HepG2 (cell line): ENCODE measurements around the gene TASL. TPM values are rescaled to one million over a fixed set of nuclear protein-coding genes. Genes with fewer than 3 reads are reported as not detected.

Experiments used
- ATAC-seq: fragments of 200-7000 bp; cut with Tn5 transposase; 3 replicates; pipeline ENCODE4 v1.9.1; 2020; ENCODE audit warnings: mild to moderate bottlenecking, moderate library complexity
- BruUV-seq: library from RNA; stranded (reverse); fragments of 400-500 nt; replicated peaks from 2 replicates; lab custom pipeline; 2021; lab: Mats Ljungman, UMichigan
- CTCF ChIA-PET: fragments of 300-600 bp; formaldehyde crosslinking; extraction: SDS; loops from one replicate; lab custom pipeline; 2021; ENCODE audit warnings: low total read pairs, inconsistent platforms, low intra/inter-chr PET ratio; lab: Yijun Ruan, JAX
- POLR2A ChIA-PET: fragments of 350-600 bp; sonication (Branson Sonifier 250); formaldehyde crosslinking; loops from one replicate; lab custom pipeline; 2020; ENCODE audit warnings: antibody characterized with exemption, inconsistent platforms; lab: Yijun Ruan, JAX
- DNase-seq: peaks from one replicate; pipeline ENCODE4 v3.0.0-alpha.2; 2015; ENCODE audit warnings: low spot score
- FAIRE-seq: peaks from 3 replicates; lab custom pipeline; 2011; peaks lifted over from hg19 to GRCh38; lab: Jason Lieb, UNC
- H2AFZ ChIP-seq: one replicate; pipeline ENCODE4 v1.6.1; 2011; ENCODE audit warnings: low read length, inconsistent platforms
- H3K27ac ChIP-seq: fragments of 300-600 bp; 3 replicates; pipeline ENCODE4 v1.8.0; 2011; ENCODE audit warnings: mixed run types, mild to moderate bottlenecking, mixed read lengths, low read length, inconsistent platforms; ENCODE audit not compliant: insufficient read depth; ENCODE audit errors: extremely low read length
- H3K27me3 ChIP-seq, 2 experiments: fragments of 200-600 bp in 1 of 2; 2 replicates in 1 of 2; 3 replicates in 1 of 2; pipeline versions ENCODE4 v1.6.0 to v1.8.0; 2011; ENCODE audit warnings: low read length in 2 of 2, mild to moderate bottlenecking in 2 of 2, moderate library complexity in 2 of 2, inconsistent platforms in 1 of 2; ENCODE audit not compliant: insufficient read depth in 2 of 2, control insufficient read depth in 1 of 2
- H3K36me3 ChIP-seq, 2 experiments: fragments of 200-600 bp in 1 of 2; replicated peaks in 1 of 2; 2 replicates in 1 of 2; 3 replicates in 1 of 2; pipeline versions ENCODE4 v1.5.1 to v1.8.0; 2011; ENCODE audit warnings: low read length in 2 of 2, inconsistent platforms in 1 of 2; ENCODE audit not compliant: insufficient read depth in 2 of 2, control insufficient read depth in 1 of 2
- H3K4me1 ChIP-seq: 2 replicates; pipeline ENCODE4 v1.5.1; 2012; ENCODE audit warnings: low read length, inconsistent platforms; ENCODE audit not compliant: insufficient read depth
- H3K4me2 ChIP-seq: 2 replicates; pipeline ENCODE4 v1.6.0; 2011; ENCODE audit warnings: low read depth, low read length, inconsistent platforms
- H3K4me3 ChIP-seq, 3 experiments: fragments of 200-600 bp in 1 of 3; sonication (generic), shearing (Covaris generic) in 1 of 3; replicated peaks in 1 of 3; 2 replicates each; pipeline ENCODE4 v1.5.1; 2011 to 2016; ENCODE audit warnings: low read length in 3 of 3, inconsistent platforms in 2 of 3, low read depth in 2 of 3, mild to moderate bottlenecking in 2 of 3, control low read depth in 1 of 3, mixed read lengths in 1 of 3; ENCODE audit not compliant: insufficient read depth in 1 of 3
- H3K79me2 ChIP-seq: one replicate; pipeline ENCODE4 v1.6.1; 2011; ENCODE audit warnings: low read length, inconsistent platforms; ENCODE audit not compliant: insufficient read depth
- H3K9ac ChIP-seq: 2 replicates; pipeline ENCODE4 v1.6.0; 2011; ENCODE audit warnings: mild to moderate bottlenecking, low read depth, low read length, inconsistent platforms; ENCODE audit not compliant: insufficient read depth
- H3K9me3 ChIP-seq: 2 replicates; pipeline ENCODE4 v1.5.1; 2012; ENCODE audit warnings: mild to moderate bottlenecking, low read length
- H4K20me1 ChIP-seq: 2 replicates; pipeline ENCODE4 v1.6.0; 2011; ENCODE audit warnings: inconsistent platforms, mild to moderate bottlenecking, low read length, moderate library complexity; ENCODE audit not compliant: insufficient read depth
- CBX2 ChIP-seq, 2 experiments: fragments of 200-600 bp in 1 of 2; sonication (generic); formaldehyde crosslinking in 1 of 2; IDR thresholded peaks; 2 replicates each; pipeline versions ENCODE4 v1.7.0 to v1.8.1; 2018 to 2022; ENCODE audit warnings: low read depth in 2 of 2, low read length in 1 of 2, mild to moderate bottlenecking in 1 of 2, missing genetic modification reagents in 1 of 2
- CERS6 ChIP-seq: sonication (generic); formaldehyde crosslinking; IDR thresholded peaks from 2 replicates; pipeline ENCODE4 v1.5.0; 2020; ENCODE audit warnings: missing genetic modification reagents
- ZBTB1 ChIP-seq: sonication (generic); formaldehyde crosslinking; IDR thresholded peaks from 2 replicates; pipeline ENCODE4 v1.4.0; 2020; ENCODE audit warnings: missing genetic modification reagents, borderline replicate concordance
- ZBTB49 ChIP-seq: sonication (generic); formaldehyde crosslinking; IDR thresholded peaks from 2 replicates; pipeline ENCODE4 v1.4.0; 2020; ENCODE audit warnings: missing genetic modification reagents, borderline replicate concordance
- ZFX ChIP-seq: sonication (generic); formaldehyde crosslinking; IDR thresholded peaks from 2 replicates; pipeline ENCODE4 v1.4.0; 2020; ENCODE audit warnings: mild to moderate bottlenecking, low read depth, missing genetic modification reagents, moderate library complexity
- ZGPAT ChIP-seq: IDR thresholded peaks from 2 replicates; pipeline ENCODE4 v1.6.1; 2016; ENCODE audit warnings: mild to moderate bottlenecking
- ZNF136 ChIP-seq: sonication (generic); formaldehyde crosslinking; IDR thresholded peaks from 2 replicates; pipeline ENCODE4 v1.8.1; 2022; ENCODE audit warnings: low read depth, mild to moderate bottlenecking, moderate library complexity, missing genetic modification reagents
- ZNF710 ChIP-seq: sonication (generic); formaldehyde crosslinking; IDR thresholded peaks from 2 replicates; pipeline ENCODE4 v1.5.0; 2020; ENCODE audit warnings: mild to moderate bottlenecking, missing genetic modification reagents, borderline replicate concordance
- WGBS: methylation state at CpG from one replicate; pipeline ENCODE4 v1.1.6; 2017; ENCODE audit warnings: low lambda C conversion rate; 5-methylcytosine and 5-hydroxymethylcytosine counted together
- in situ Hi-C: cut with HindIII; loops from 2 replicates; pipeline ENCODE4 v1.10.0; 2017; ENCODE audit warnings: low pct_unique_long_range_greater_than_20kb; ENCODE audit not compliant: extremely low pct_ligation_motif_present
- intact Hi-C: fragments of 100-400 bp; cut with micrococcal nuclease; formaldehyde crosslinking; loops from one replicate; pipeline ENCODE4 v1.10.0; 2022; ENCODE audit not compliant: unreplicated experiment
- polyA plus RNA-seq, 8 experiments: library from polyadenylated mRNA; depleted of rRNA in 3 of 8; stranded (reverse) in 7 of 8; unstranded in 1 of 8; fragments of >200 nt; fragmentation: Illumina TruSeq in 4 of 8; extraction: Trizol in 4 of 8; gene quantifications; 2 replicates each; pipeline versions ENCODE4 v1.2.1 to v1.2.3, GENCODE V29; 2011 to 2016; ENCODE audit warnings: low read depth in 4 of 8, missing spikeins in 1 of 8, mixed read lengths in 1 of 8; ENCODE audit not compliant: insufficient read depth in 1 of 8
- total RNA-seq, 5 experiments: library from RNA; depleted of rRNA; stranded (reverse); fragments of >200 nt; fragmentation: Illumina TruSeq; extraction: Trizol; gene quantifications; 2 replicates each; pipeline ENCODE4 v1.2.3, GENCODE V29; 2016; ENCODE audit warnings: low read depth in 1 of 5

TASL gene
- total and polyA plus RNA-seq, 2 of the 13 experiments (the other 11 are each of a cell fraction or from before 2014, with no cell fraction given): not detected

- DNase-seq (no peak), FAIRE-seq (no peak), ATAC-seq (no peak)
- Histone ChIP-seq H3K27me3 (no peaks in the 10 kb centered on the region), H3K9ac (no peak overlapping the region), H3K9me3 (peaks cover 7% of the 10 kb centered on the region; the same call in 1 of the 2 replicates), H2AFZ (no peak overlapping the region), H3K4me2 (no peak overlapping the region), H3K79me2 (no peaks in the 10 kb centered on the region), H3K4me3 (no peak overlapping the region), H4K20me1 (no peaks in the 10 kb centered on the region), H3K27ac (no peak overlapping the region), H3K4me1 (peaks cover 13% of the 10 kb centered on the region), H3K36me3 (no peaks in the 10 kb centered on the region)
- BruUV-seq: no TSS peak
- ChIA-PET CTCF (no interaction called here), POLR2A (no interaction called here)
- 76% methylated on average over 2 of the region's 2 CpGs for WGBS
- in situ Hi-C loops (no loop called here), intact Hi-C loops (no loop called here)
- no peak for TF ChIP-seq ZNF710 (CRISPR knock-in tag)
These were observed 43.5 kb upstream of the TASL start for GRCh38 chrX:30620980-30621618.

- 100% methylated on average over 1 of the region's 3 CpGs for WGBS
- H3K9me3 ChIP-seq: peaks cover 7% of the 10 kb centered on the region; the same call in 1 of the 2 replicates
- peaks cover 9% of the 10 kb centered on the region for H3K4me1 ChIP-seq
- FAIRE-seq (no peak), ATAC-seq (no peak), DNase-seq (no peak)
- H3K27ac ChIP-seq: no peak overlapping the region
- no peaks in the 10 kb centered on the region for H3K36me3 ChIP-seq
- no peak overlapping the region for H3K4me2 ChIP-seq
- H4K20me1 ChIP-seq: no peaks in the 10 kb centered on the region
- intact Hi-C loops (no loop called here), in situ Hi-C loops (no loop called here)
- no peaks in the 10 kb centered on the region for H3K79me2 ChIP-seq
- no TSS peak for BruUV-seq
- ChIA-PET CTCF (no interaction called here), POLR2A (no interaction called here)
- no peak overlapping the region for H3K9ac ChIP-seq
- no peak overlapping the region for H3K4me3 ChIP-seq
- H3K27me3 ChIP-seq: no peaks in the 10 kb centered on the region
- no peak overlapping the region for H2AFZ ChIP-seq
- TF ChIP-seq ZGPAT (CRISPR knock-in tag) (no peak), CERS6 (CRISPR knock-in tag) (no peak), CBX2 (IDR thresholded peaks at IDR 0.05; ENCODE audit: low read depth, low read length) (no peak), CBX2 (CRISPR knock-in tag; IDR thresholded peaks at IDR 0.05; ENCODE audit: low read depth) (no peak), ZNF136 (no peak), ZBTB49 (CRISPR knock-in tag) (no peak), ZFX (no peak), ZBTB1 (CRISPR knock-in tag) (no peak)
These were observed 42.6 kb upstream of the TASL start for GRCh38 chrX:30620125-30620524.
